Tibial nerve (tissue), 4 donors: ENCODE data around the gene SNAP91. TPM values are rescaled to one million over a fixed set of nuclear protein-coding genes. Genes with fewer than 3 reads are reported as not detected.

Experiments used
- DNase-seq, 2 donors: peaks; one replicate each; pipeline ENCODE4 v3.0.0-alpha.2; 2019; ENCODE audit warnings: low spot score in 2 of 2
- H3K27ac ChIP-seq, 4 donors: fragments of 200-600 bp; sonication (generic) in 3 of 4; one replicate each; pipeline ENCODE4 v1.5.1; 2017 to 2019; ENCODE audit warnings: mild to moderate bottlenecking in 1 of 4
- H3K27me3 ChIP-seq, 2 donors: fragments of 200-600 bp; sonication (generic) in 1 of 2; one replicate each; pipeline versions ENCODE4 v1.5.1 to v1.6.0; 2017 to 2019
- H3K36me3 ChIP-seq, 3 donors: fragments of 200-600 bp; sonication (generic); one replicate each; pipeline ENCODE4 v1.5.1; 2018 to 2019
- H3K4me1 ChIP-seq, 4 donors: fragments of 200-600 bp; sonication (generic) in 3 of 4; one replicate each; pipeline ENCODE4 v1.5.1; 2017 to 2019
- H3K4me3 ChIP-seq, 4 donors: fragments of 200-600 bp; sonication (generic) in 3 of 4; one replicate each; pipeline ENCODE4 v1.5.1; 2017 to 2019; ENCODE audit warnings: mild to moderate bottlenecking in 1 of 4, moderate library complexity in 1 of 4
- H3K9me3 ChIP-seq, 4 donors: fragments of 200-600 bp; sonication (generic) in 3 of 4; one replicate each; pipeline ENCODE4 v1.5.1; 2017 to 2019
- CTCF ChIP-seq, 5 experiments: fragments of 200-600 bp in 3 of 5; fragments of 450-650 bp in 2 of 5; sonication (generic) in 3 of 5; IDR thresholded peaks; one replicate each; pipeline ENCODE4 v1.5.1; 2016 to 2019; ENCODE audit warnings: antibody characterized with exemption in 5 of 5, mild to moderate bottlenecking in 3 of 5, moderate library complexity in 2 of 5
- EP300 ChIP-seq, 2 donors: sonication (generic); formaldehyde crosslinking; IDR thresholded peaks; one replicate each; pipeline ENCODE4 v1.6.1; 2017; ENCODE audit warnings: antibody characterized with exemption in 2 of 2, mild to moderate bottlenecking in 1 of 2
- POLR2A ChIP-seq, 2 donors: fragments of 450-650 bp; IDR thresholded peaks; one replicate each; pipeline ENCODE4 v1.6.1; 2017; ENCODE audit warnings: antibody characterized with exemption in 2 of 2, mild to moderate bottlenecking in 2 of 2, moderate library complexity in 2 of 2
- WGBS, 2 donors: methylation state at CpG; one replicate each; pipeline ENCODE4 v1.1.5; 2018; 5-methylcytosine and 5-hydroxymethylcytosine counted together
- total RNA-seq, 4 donors: library from RNA; depleted of rRNA; stranded (reverse); fragments of >200 nt; gene quantifications; one replicate each; pipeline ENCODE4 v1.1.0, GENCODE V29; 2016

The SNAP91 gene
- total RNA-seq, 4 donors from 2014 or later = 0.42 to 4.3 (median 0.90) TPM; not detected in 1

GRCh38 chr6:83709748-83710050, 798 bp upstream of the SNAP91 start:
- H3K9me3 ChIP-seq = peaks cover 0 to 17% (median 4%) of the 10 kb centered on the region in 4 donors
- 30 to 34% methylated on average over 8 of the region's 8 CpGs for WGBS, 2 donors
- H3K36me3 ChIP-seq = no peaks in the 10 kb centered on the region
- H3K4me3 ChIP-seq = no peak overlapping the region
- H3K4me1 ChIP-seq = peaks cover 0 to 21% (median 5%) of the 10 kb centered on the region in 4 donors
- TF ChIP-seq CTCF (IDR thresholded peaks at IDR 0.05) (no peak), POLR2A (IDR thresholded peaks at IDR 0.05) (no peak), EP300 (IDR thresholded peaks at IDR 0.05) (no peak)
- DNase-seq = no peak
- peaks cover 0 to 47% of the 10 kb centered on the region in 2 donors for H3K27me3 ChIP-seq
- no peak overlapping the region for H3K27ac ChIP-seq

- Histone ChIP-seq H3K4me1 (peaks cover 0 to 21% (median 5%) of the 10 kb centered on the region in 4 donors), H3K9me3 (peaks cover 0 to 17% (median 4%) of the 10 kb centered on the region in 4 donors), H3K36me3 (no peaks in the 10 kb centered on the region), H3K4me3 (peak overlapping the region; percentile 26 to 60 (median 39)), H3K27ac (no peak overlapping the region), H3K27me3 (peaks cover 0 to 47% of the 10 kb centered on the region in 2 donors)
- 1 to 4% methylated on average over 17 to 37 of the region's 52 CpGs for WGBS, 2 donors
- no peak for TF ChIP-seq POLR2A (IDR thresholded peaks at IDR 0.05)
- TF ChIP-seq EP300 (IDR thresholded peaks at IDR 0.05) = no peak
- TF ChIP-seq CTCF (IDR thresholded peaks at IDR 0.05) = no peak
- DNase-seq = no peak
These were observed 343 bp downstream of the SNAP91 start for GRCh38 chr6:83708546-83708969.

DNA sequence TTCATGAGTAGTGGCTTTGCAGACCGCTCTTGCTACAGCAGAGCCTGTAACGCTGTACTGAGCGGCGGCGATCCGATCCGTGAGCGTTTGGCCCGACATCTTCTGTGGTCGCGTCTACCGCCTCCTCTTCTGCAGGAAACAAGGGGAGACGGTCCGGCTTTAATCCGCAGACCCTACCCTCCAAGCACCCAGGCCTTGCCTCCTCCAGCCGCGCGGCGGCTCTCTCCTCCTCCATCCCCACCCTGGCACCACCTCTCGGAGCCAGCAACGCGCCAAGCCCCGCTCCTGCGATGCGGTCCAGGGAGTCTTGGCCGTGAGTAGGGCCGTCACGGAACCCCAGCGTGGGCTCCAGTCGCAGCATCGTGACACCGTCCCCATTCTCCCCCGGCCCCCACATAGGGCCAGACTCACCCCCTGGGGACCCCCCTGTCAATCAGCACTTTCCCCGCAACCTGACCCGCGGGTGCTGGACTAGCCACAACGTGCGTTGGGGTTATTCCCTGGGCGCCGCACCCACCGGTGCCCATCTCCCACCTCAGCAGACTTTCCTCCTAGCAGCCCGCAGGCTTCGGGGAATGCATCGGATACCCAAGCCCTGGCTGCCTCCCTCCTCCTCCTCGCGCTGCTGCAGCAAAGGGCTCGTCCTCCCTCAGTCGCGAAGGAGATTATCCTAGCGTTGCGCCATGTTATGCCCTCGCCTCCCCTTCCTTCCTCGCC, 914 bp downstream of the SNAP91 start:
- 1 to 4% methylated on average over 24 to 52 of the region's 53 CpGs for WGBS, 2 donors
- Histone ChIP-seq H3K27ac (no peak overlapping the region), H3K36me3 (no peaks in the 10 kb centered on the region), H3K4me1 (peaks cover 0 to 21% (median 5%) of the 10 kb centered on the region in 4 donors), H3K4me3 (peak overlapping the region; percentile 26 to 60 (median 39)), H3K27me3 (peaks cover 0 to 47% of the 10 kb centered on the region in 2 donors), H3K9me3 (peaks cover 0 to 17% (median 4%) of the 10 kb centered on the region in 4 donors)
- no peak for DNase-seq
- TF ChIP-seq POLR2A (IDR thresholded peaks at IDR 0.05) = no peak

- Histone ChIP-seq H3K27ac (no peak overlapping the region), H3K27me3 (peaks cover 0 to 20% of the 10 kb centered on the region in 2 donors)
These were observed 6.2 kb downstream of the SNAP91 start for GRCh38 chr6:83702749-83703148.

GRCh38 chr6:83702077-83702476, 6.8 kb downstream of the SNAP91 start:
- Histone ChIP-seq H3K36me3 (no peaks in the 10 kb centered on the region), H3K27ac (no peak overlapping the region), H3K27me3 (peaks cover 0 to 14% of the 10 kb centered on the region in 2 donors), H3K4me3 (no peak overlapping the region), H3K9me3 (no peaks in the 10 kb centered on the region), H3K4me1 (no peaks in the 10 kb centered on the region)
- WGBS, 2 donors = 52 to 55% methylated on average over 1 of the region's 1 CpG
- no peak for DNase-seq
- TF ChIP-seq CTCF (IDR thresholded peaks at IDR 0.05) (no peak), POLR2A (IDR thresholded peaks at IDR 0.05) (no peak), EP300 (IDR thresholded peaks at IDR 0.05) (no peak)

More at GRCh38 chr6:83702749-83703148, 6.2 kb downstream of the SNAP91 start:
- Histone ChIP-seq H3K36me3 (no peaks in the 10 kb centered on the region), H3K9me3 (no peaks in the 10 kb centered on the region), H3K4me1 (peaks cover 0 to 3% (median 0%) of the 10 kb centered on the region in 4 donors), H3K4me3 (no peak overlapping the region)
- 41 to 48% methylated on average over 2 of the region's 2 CpGs for WGBS, 2 donors
- no peak for DNase-seq
- TF ChIP-seq EP300 (IDR thresholded peaks at IDR 0.05) = no peak
- no peak for TF ChIP-seq CTCF (IDR thresholded peaks at IDR 0.05)
- TF ChIP-seq POLR2A (IDR thresholded peaks at IDR 0.05) = no peak
